ENCODE results near the gene GPC6. TPM values are rescaled to one million over a fixed set of nuclear protein-coding genes. Genes with fewer than 3 reads are reported as not detected.

Gene GPC6
- total RNA-seq, 1 donor from 2014 or later, result 42.9 TPM

GRCh38 chr13:93355094-93355493, 128.5 kb downstream of the GPC6 start:
- TF ChIP-seq EZH2 (IDR thresholded peaks at IDR 0.05) (no peak), EZH2phosphoT487 (IDR thresholded peaks at IDR 0.05) (no peak)
- TF ChIP-seq, protein P1, sequence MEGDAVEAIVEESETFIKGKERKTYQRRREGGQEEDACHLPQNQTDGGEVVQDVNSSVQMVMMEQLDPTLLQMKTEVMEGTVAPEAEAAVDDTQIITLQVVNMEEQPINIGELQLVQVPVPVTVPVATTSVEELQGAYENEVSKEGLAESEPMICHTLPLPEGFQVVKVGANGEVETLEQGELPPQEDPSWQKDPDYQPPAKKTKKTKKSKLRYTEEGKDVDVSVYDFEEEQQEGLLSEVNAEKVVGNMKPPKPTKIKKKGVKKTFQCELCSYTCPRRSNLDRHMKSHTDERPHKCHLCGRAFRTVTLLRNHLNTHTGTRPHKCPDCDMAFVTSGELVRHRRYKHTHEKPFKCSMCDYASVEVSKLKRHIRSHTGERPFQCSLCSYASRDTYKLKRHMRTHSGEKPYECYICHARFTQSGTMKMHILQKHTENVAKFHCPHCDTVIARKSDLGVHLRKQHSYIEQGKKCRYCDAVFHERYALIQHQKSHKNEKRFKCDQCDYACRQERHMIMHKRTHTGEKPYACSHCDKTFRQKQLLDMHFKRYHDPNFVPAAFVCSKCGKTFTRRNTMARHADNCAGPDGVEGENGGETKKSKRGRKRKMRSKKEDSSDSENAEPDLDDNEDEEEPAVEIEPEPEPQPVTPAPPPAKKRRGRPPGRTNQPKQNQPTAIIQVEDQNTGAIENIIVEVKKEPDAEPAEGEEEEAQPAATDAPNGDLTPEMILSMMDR (IDR thresholded peaks at IDR 0.05), result no peak
- Histone ChIP-seq H3K9ac (no peak overlapping the region), H3K27ac (no peak overlapping the region), H3K4me2 (no peak overlapping the region), H3K4me3 (no peak overlapping the region), H3K4me1 (peaks cover 3% of the 10 kb centered on the region), H3K27me3 (no peaks in the 10 kb centered on the region), H3K36me3 (no peaks in the 10 kb centered on the region), H2AFZ (replicated peaks) (no peak overlapping the region), H3K79me2 (ENCODE audit: low read depth) (no peaks in the 10 kb centered on the region), H3F3A (ENCODE audit: low read depth) (no peaks in the 10 kb centered on the region), H3K9me3 (ENCODE audit: low read depth) (no peaks in the 10 kb centered on the region), H4K20me1 (ENCODE audit: low read depth) (no peaks in the 10 kb centered on the region)
- no peak overlapping the region for H3K27ac Mint-ChIP-seq
- H3K36me3 Mint-ChIP-seq, result peaks cover 2% of the 10 kb centered on the region
- no peak overlapping the region for H3K4me3 Mint-ChIP-seq
- no peaks in the 10 kb centered on the region for H3K9me3 Mint-ChIP-seq
- H3K27me3 Mint-ChIP-seq (ENCODE audit: insufficient read depth, low read depth), result no peaks in the 10 kb centered on the region
- DNase-seq (ENCODE audit: low spot score), result no peak
- H3K4me1 Mint-ChIP-seq, result no peaks in the 10 kb centered on the region

- no peaks in the 10 kb centered on the region for H3K9me3 Mint-ChIP-seq
- Histone ChIP-seq H3K27ac (no peak overlapping the region), H3F3A (ENCODE audit: low read depth) (no peaks in the 10 kb centered on the region), H3K4me1 (peaks cover 3% of the 10 kb centered on the region), H4K20me1 (ENCODE audit: low read depth) (no peaks in the 10 kb centered on the region), H3K4me3 (no peak overlapping the region), H3K36me3 (no peaks in the 10 kb centered on the region), H3K4me2 (no peak overlapping the region), H2AFZ (replicated peaks) (no peak overlapping the region), H3K27me3 (no peaks in the 10 kb centered on the region), H3K79me2 (ENCODE audit: low read depth) (no peaks in the 10 kb centered on the region), H3K9ac (no peak overlapping the region), H3K9me3 (ENCODE audit: low read depth) (no peaks in the 10 kb centered on the region)
- H3K27ac Mint-ChIP-seq, result no peak overlapping the region
- H3K36me3 Mint-ChIP-seq, result peaks cover 2% of the 10 kb centered on the region
- TF ChIP-seq, protein P1 (IDR thresholded peaks at IDR 0.05), result no peak
- H3K4me3 Mint-ChIP-seq, result no peak overlapping the region
- DNase-seq (ENCODE audit: low spot score), result no peak
- no peaks in the 10 kb centered on the region for H3K4me1 Mint-ChIP-seq
- H3K27me3 Mint-ChIP-seq (ENCODE audit: insufficient read depth, low read depth), result no peaks in the 10 kb centered on the region
Observed at GRCh38 chr13:93356469-93356868, 129.9 kb downstream of the GPC6 start.

DNA sequence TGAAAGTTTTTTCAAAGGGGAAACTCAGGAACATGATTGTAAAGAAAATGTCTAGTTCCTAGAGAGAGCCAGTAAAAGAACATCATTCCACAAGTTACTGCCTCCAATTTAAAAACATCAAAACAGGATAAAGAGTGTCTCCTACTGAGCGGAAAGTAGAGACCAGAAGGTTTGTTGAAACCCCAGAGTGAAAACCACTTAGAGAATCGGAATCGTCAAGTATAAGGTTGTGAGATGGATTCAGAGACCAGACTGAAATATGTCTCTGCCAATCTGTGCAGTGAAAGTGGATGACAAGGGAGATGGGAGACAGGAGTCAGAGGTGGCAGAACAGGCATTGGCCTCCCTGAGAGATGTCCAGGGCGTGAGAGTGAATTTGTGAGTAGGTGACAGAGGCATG, 133.4 kb downstream of the GPC6 start:
- Histone ChIP-seq H3F3A (ENCODE audit: low read depth) (no peaks in the 10 kb centered on the region), H3K4me1 (peaks cover 8% of the 10 kb centered on the region), H2AFZ (replicated peaks) (no peak overlapping the region), H3K27me3 (no peaks in the 10 kb centered on the region), H3K36me3 (no peaks in the 10 kb centered on the region), H4K20me1 (ENCODE audit: low read depth) (no peaks in the 10 kb centered on the region), H3K27ac (no peak overlapping the region), H3K4me2 (no peak overlapping the region), H3K9me3 (ENCODE audit: low read depth) (no peaks in the 10 kb centered on the region), H3K4me3 (no peak overlapping the region), H3K9ac (no peak overlapping the region), H3K79me2 (ENCODE audit: low read depth) (no peaks in the 10 kb centered on the region)
- H3K27me3 Mint-ChIP-seq (ENCODE audit: insufficient read depth, low read depth), result no peaks in the 10 kb centered on the region
- H3K27ac Mint-ChIP-seq, result no peak overlapping the region
- no peaks in the 10 kb centered on the region for H3K36me3 Mint-ChIP-seq
- no peak for DNase-seq (ENCODE audit: low spot score)
- no peaks in the 10 kb centered on the region for H3K4me1 Mint-ChIP-seq
- no peaks in the 10 kb centered on the region for H3K9me3 Mint-ChIP-seq
- H3K4me3 Mint-ChIP-seq, result no peak overlapping the region
- TF ChIP-seq EZH2phosphoT487 (IDR thresholded peaks at IDR 0.05), result no peak
- no peak for TF ChIP-seq EZH2 (IDR thresholded peaks at IDR 0.05)
- TF ChIP-seq, protein P1 (IDR thresholded peaks at IDR 0.05), result no peak

DNA sequence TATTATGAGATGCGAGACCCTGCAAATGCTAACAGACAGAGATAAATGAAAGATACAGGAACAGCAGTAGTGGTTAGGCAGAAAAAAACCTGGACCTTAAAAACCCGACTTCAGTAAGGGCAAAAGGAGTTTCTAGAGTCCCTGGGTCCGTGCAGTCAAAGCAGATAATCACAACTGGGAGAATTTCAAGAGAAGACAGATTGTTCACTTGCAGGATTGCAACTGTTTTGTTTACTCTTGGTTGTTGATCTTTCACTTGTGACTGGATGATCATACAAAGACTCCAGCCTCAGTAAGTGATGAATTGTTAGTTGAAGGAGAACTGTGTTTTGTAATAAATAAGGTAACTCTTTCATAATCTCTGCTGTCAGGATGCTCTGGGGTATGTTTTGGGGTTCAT, 135.1 kb downstream of the GPC6 start:
- Histone ChIP-seq H3F3A (ENCODE audit: low read depth) (no peaks in the 10 kb centered on the region), H3K4me1 (peaks cover 8% of the 10 kb centered on the region), H4K20me1 (ENCODE audit: low read depth) (no peaks in the 10 kb centered on the region), H2AFZ (replicated peaks) (no peak overlapping the region), H3K79me2 (ENCODE audit: low read depth) (no peaks in the 10 kb centered on the region), H3K36me3 (no peaks in the 10 kb centered on the region), H3K27me3 (no peaks in the 10 kb centered on the region), H3K9ac (no peak overlapping the region), H3K4me3 (no peak overlapping the region), H3K9me3 (ENCODE audit: low read depth) (no peaks in the 10 kb centered on the region), H3K27ac (no peak overlapping the region), H3K4me2 (no peak overlapping the region)
- TF ChIP-seq EZH2 (IDR thresholded peaks at IDR 0.05) (no peak), EZH2phosphoT487 (IDR thresholded peaks at IDR 0.05) (no peak)
- TF ChIP-seq, protein P1 (IDR thresholded peaks at IDR 0.05), result no peak
- H3K27me3 Mint-ChIP-seq (ENCODE audit: insufficient read depth, low read depth), result no peaks in the 10 kb centered on the region
- no peaks in the 10 kb centered on the region for H3K36me3 Mint-ChIP-seq
- no peak overlapping the region for H3K27ac Mint-ChIP-seq
- no peak overlapping the region for H3K4me3 Mint-ChIP-seq
- no peaks in the 10 kb centered on the region for H3K9me3 Mint-ChIP-seq
- no peak for DNase-seq (ENCODE audit: low spot score)
- no peaks in the 10 kb centered on the region for H3K4me1 Mint-ChIP-seq

Measured in neural progenitor cell (in vitro differentiated cells).